Gastrocnemius medialis (tissue), 4 donors: ENCODE data around the gene IL7R.

Experiments used
- POLR2A ChIP-seq, 2 donors: fragments of 450-650 bp; IDR thresholded peaks; one replicate each; pipeline ENCODE4 v1.6.1; 2017; ENCODE audit warnings: antibody characterized with exemption in 2 of 2, mild to moderate bottlenecking in 2 of 2, moderate library complexity in 2 of 2
- TF ChIP-seq, protein P1 (sequence below), 5 experiments: fragments of 450-650 bp in 3 of 5; fragments of 200-600 bp in 2 of 5; sonication (generic) in 2 of 5; IDR thresholded peaks in 4 of 5; conservative IDR thresholded peaks in 1 of 5; 1 replicate in 4 of 5; 2 replicates in 1 of 5; pipeline ENCODE4 v1.5.1; 2016 to 2019; ENCODE audit warnings: antibody characterized with exemption in 5 of 5, mild to moderate bottlenecking in 3 of 5, moderate library complexity in 3 of 5

DNA sequence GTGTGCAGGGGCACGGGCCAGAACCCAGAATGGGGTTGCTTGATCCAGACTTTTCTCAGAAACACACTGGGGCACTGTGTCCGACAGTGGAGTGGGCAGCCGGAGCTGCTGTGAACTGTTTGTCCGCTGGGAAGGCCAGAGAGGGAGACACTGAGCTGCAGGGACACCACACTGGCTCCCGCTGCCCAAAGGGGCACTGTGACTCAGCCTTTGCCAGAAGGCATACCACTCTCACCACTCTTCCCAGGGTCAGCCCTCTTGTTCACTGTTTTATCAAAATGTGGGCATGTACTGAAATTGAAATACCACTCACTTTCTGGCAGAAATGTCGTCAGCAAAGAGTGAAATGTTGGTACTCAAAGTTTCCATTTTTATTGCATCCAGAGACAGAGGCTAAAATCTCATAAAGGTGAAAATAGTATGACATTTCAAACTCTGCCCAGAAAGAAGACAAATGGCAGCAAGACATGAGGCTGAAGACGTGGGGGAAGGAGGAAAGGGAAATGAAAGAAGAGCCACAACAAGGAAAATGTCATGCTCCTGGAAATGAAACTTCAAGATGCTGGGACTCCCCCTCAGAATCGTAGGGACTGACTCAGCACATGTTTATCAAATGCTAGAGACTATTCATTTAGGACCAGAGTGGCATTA is 4.5 kb upstream of the IL7R start:
- TF ChIP-seq, protein P1, sequence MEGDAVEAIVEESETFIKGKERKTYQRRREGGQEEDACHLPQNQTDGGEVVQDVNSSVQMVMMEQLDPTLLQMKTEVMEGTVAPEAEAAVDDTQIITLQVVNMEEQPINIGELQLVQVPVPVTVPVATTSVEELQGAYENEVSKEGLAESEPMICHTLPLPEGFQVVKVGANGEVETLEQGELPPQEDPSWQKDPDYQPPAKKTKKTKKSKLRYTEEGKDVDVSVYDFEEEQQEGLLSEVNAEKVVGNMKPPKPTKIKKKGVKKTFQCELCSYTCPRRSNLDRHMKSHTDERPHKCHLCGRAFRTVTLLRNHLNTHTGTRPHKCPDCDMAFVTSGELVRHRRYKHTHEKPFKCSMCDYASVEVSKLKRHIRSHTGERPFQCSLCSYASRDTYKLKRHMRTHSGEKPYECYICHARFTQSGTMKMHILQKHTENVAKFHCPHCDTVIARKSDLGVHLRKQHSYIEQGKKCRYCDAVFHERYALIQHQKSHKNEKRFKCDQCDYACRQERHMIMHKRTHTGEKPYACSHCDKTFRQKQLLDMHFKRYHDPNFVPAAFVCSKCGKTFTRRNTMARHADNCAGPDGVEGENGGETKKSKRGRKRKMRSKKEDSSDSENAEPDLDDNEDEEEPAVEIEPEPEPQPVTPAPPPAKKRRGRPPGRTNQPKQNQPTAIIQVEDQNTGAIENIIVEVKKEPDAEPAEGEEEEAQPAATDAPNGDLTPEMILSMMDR (IDR thresholded peaks at IDR 0.05 in 4 of 5, conservative IDR thresholded peaks at IDR 0.05 in 1 of 5): no peak
- no peak for TF ChIP-seq POLR2A (IDR thresholded peaks at IDR 0.05)
